Right lobe of liver (tissue), 6 donors: Measurements from ENCODE around the gene FARS2. TPM values are rescaled to one million over a fixed set of nuclear protein-coding genes. Genes with fewer than 3 reads are reported as not detected.

Experiments
- ATAC-seq, 4 donors: fragments of 200-7000 bp; cut with Tn5 transposase; one replicate each; pipeline ENCODE4 v1.9.1; 2020; ENCODE audit warnings: mild to moderate bottlenecking in 4 of 4, moderate library complexity in 4 of 4
- DNase-seq, 3 donors: peaks; one replicate each; pipeline ENCODE4 v3.0.0-alpha.2; 2020
- H3K27ac ChIP-seq, 3 donors: fragments of 200-600 bp; one replicate each; pipeline ENCODE4 v1.8.0; 2022
- H3K27me3 ChIP-seq, 2 donors: fragments of 200-600 bp; one replicate each; pipeline ENCODE4 v1.8.0; 2022
- H3K36me3 ChIP-seq, 4 donors: fragments of 200-600 bp; sonication (generic) in 1 of 4; one replicate each; pipeline versions ENCODE4 v1.5.1 to v1.8.0; 2017 to 2022; ENCODE audit warnings: control low read depth in 1 of 4
- H3K4me1 ChIP-seq, 4 donors: fragments of 200-600 bp; sonication (generic) in 1 of 4; one replicate each; pipeline versions ENCODE4 v1.5.1 to v1.8.0; 2017 to 2022; ENCODE audit warnings: control low read depth in 1 of 4
- H3K4me3 ChIP-seq, 3 donors: fragments of 200-600 bp; one replicate each; pipeline ENCODE4 v1.8.0; 2022
- H3K9me3 ChIP-seq, 4 donors: fragments of 200-600 bp; sonication (generic) in 1 of 4; one replicate each; pipeline versions ENCODE4 v1.5.1 to v1.8.0; 2017 to 2022; ENCODE audit warnings: control low read depth in 1 of 4
- CTCF ChIP-seq, 4 donors: fragments of 200-600 bp in 3 of 4; fragments of 450-650 bp in 1 of 4; IDR thresholded peaks; one replicate each; pipeline versions ENCODE4 v1.5.1 to v1.8.0; 2016 to 2022; ENCODE audit warnings: antibody characterized with exemption in 4 of 4, mild to moderate bottlenecking in 2 of 4
- POLR2A ChIP-seq: fragments of 450-650 bp; IDR thresholded peaks from one replicate; pipeline ENCODE4 v1.6.1; 2017; ENCODE audit warnings: antibody characterized with exemption, mild to moderate bottlenecking
- WGBS: methylation state at CpG from one replicate; pipeline ENCODE4 v1.1.6; 2018; ENCODE audit warnings: low coverage, low lambda C conversion rate; ENCODE audit not compliant: insufficient coverage; ENCODE audit errors: missing lambda C conversion rate; 5-methylcytosine and 5-hydroxymethylcytosine counted together
- intact Hi-C, 2 donors: fragments of 100-400 bp; cut with DNase I; formaldehyde crosslinking; loops; one replicate each; pipeline versions ENCODE4 v1.11.2 to v1.14.1; 2022
- total RNA-seq, 6 experiments: library from RNA; depleted of rRNA in 2 of 6; stranded (reverse); fragments of >200 nt in 2 of 6; fragmentation: NEBNext Ultra II Directional in 3 of 6; extraction: Animal tissue kit (Norgen Biotek cat#: 25700) in 3 of 6; gene quantifications; one replicate each; pipeline versions ENCODE4 v1.1.0 to v1.2.4, GENCODE V29; 2016 to 2023
- donor health status: DM: no; HTN: yes; CAD: no.
- donor health status: DM: no; HTN: no; CAD: no.
- donor health status: DM: no; HTN: no; CAD: no.
- donor health status: DM: no; HTN: yes; CAD: no.
- donor health status: DM: no; HTN: yes; CAD: no.

The FARS2 gene
- total RNA-seq, 6 experiments from 2014 or later, result 7.2 to 12.9 (median 11.7) TPM

GRCh38 chr6:5598123-5598522 is 336.8 kb downstream of the FARS2 start:
- intact Hi-C loops, result no loop called here
- no peak for ATAC-seq
- no peak overlapping the region for H3K27ac ChIP-seq
- H3K4me3 ChIP-seq, result no peak overlapping the region
- H3K9me3 ChIP-seq, result no peaks in the 10 kb centered on the region
- no peak for DNase-seq
- H3K27me3 ChIP-seq, result no peaks in the 10 kb centered on the region
- H3K4me1 ChIP-seq, result no peaks in the 10 kb centered on the region
- WGBS, result 91% methylated on average over 3 of the region's 3 CpGs
- no peaks in the 10 kb centered on the region for H3K36me3 ChIP-seq
- TF ChIP-seq CTCF (IDR thresholded peaks at IDR 0.05), result no peak
- no peak for TF ChIP-seq POLR2A

GRCh38 chr6:5599127-5599526 is 337.8 kb downstream of the FARS2 start:
- Histone ChIP-seq H3K4me1 (no peaks in the 10 kb centered on the region), H3K27ac (no peak overlapping the region), H3K27me3 (no peaks in the 10 kb centered on the region), H3K36me3 (no peaks in the 10 kb centered on the region), H3K9me3 (no peaks in the 10 kb centered on the region), H3K4me3 (no peak overlapping the region)
- no peak for ATAC-seq
- intact Hi-C loops, result no loop called here
- DNase-seq, result no peak
- TF ChIP-seq CTCF (IDR thresholded peaks at IDR 0.05), result no peak
- no peak for TF ChIP-seq POLR2A
- WGBS, result 85% methylated on average over 8 of the region's 8 CpGs

- no peak overlapping the region for H3K4me3 ChIP-seq
- TF ChIP-seq CTCF (IDR thresholded peaks at IDR 0.05) (no peak), POLR2A (no peak)
- no peak for ATAC-seq
- 94% methylated on average over 5 of the region's 5 CpGs for WGBS
- H3K4me1 ChIP-seq, result no peaks in the 10 kb centered on the region
- H3K27me3 ChIP-seq, result no peaks in the 10 kb centered on the region
- no peaks in the 10 kb centered on the region for H3K9me3 ChIP-seq
- intact Hi-C loops, result no loop called here
- no peak overlapping the region for H3K27ac ChIP-seq
- no peaks in the 10 kb centered on the region for H3K36me3 ChIP-seq
- no peak for DNase-seq
Measured at GRCh38 chr6:5605937-5606336, 344.6 kb downstream of the FARS2 start.

GRCh38 chr6:5606546-5606945 is 345.2 kb downstream of the FARS2 start:
- WGBS, result 100% methylated on average over 2 of the region's 4 CpGs
- ATAC-seq (no peak), DNase-seq (no peak)
- TF ChIP-seq CTCF (IDR thresholded peaks at IDR 0.05), result no peak
- TF ChIP-seq POLR2A, result no peak
- Histone ChIP-seq H3K4me3 (no peak overlapping the region), H3K9me3 (no peaks in the 10 kb centered on the region), H3K4me1 (no peaks in the 10 kb centered on the region), H3K27ac (no peak overlapping the region), H3K36me3 (no peaks in the 10 kb centered on the region), H3K27me3 (no peaks in the 10 kb centered on the region)
- intact Hi-C loops, result no loop called here

GRCh38 chr6:5610640-5611039 is 349.3 kb downstream of the FARS2 start:
- no peak for ATAC-seq
- 90% methylated on average over 6 of the region's 8 CpGs for WGBS

More at GRCh38 chr6:5610640-5611039, 349.3 kb downstream of the FARS2 start:
- no peak for DNase-seq
- intact Hi-C loops, result no loop called here
- no peak overlapping the region for H3K27ac ChIP-seq
- H3K36me3 ChIP-seq, result no peaks in the 10 kb centered on the region
- no peaks in the 10 kb centered on the region for H3K27me3 ChIP-seq
- no peaks in the 10 kb centered on the region for H3K4me1 ChIP-seq
- no peak overlapping the region for H3K4me3 ChIP-seq
- no peaks in the 10 kb centered on the region for H3K9me3 ChIP-seq
- TF ChIP-seq POLR2A (no peak), CTCF (IDR thresholded peaks at IDR 0.05) (no peak)
